ENCODE measurements around the gene RHOV. TPM values are rescaled to one million over a fixed set of nuclear protein-coding genes. Genes with fewer than 3 reads are reported as not detected.

Gene RHOV
- total RNA-seq: 1 to 10 TPM in 4 of 5 donors, not detected in 1; 1.3 to 3.2 (median 1.7) TPM
- polyA plus RNA-seq: 10 to 100 TPM in 1 of 3 donors, 1 to 10 TPM in 2; 1.2 to 87.8 (median 1.4) TPM
- long read RNA-seq, donor 1, partial matches to known transcripts: 0 of 2 reads
- long read RNA-seq, donor 1, other reads (novel, unspliced or antisense): 0 of 2 reads
- long read RNA-seq, donor 2: 0 reads
- long read RNA-seq, donor 3, partial matches to known transcripts: 0 of 1 reads
- long read RNA-seq, donor 3, other reads (novel, unspliced or antisense): 0 of 1 reads
- long read RNA-seq, donor 4: 0 reads
- long read RNA-seq, donor 5: 0 reads
- long read RNA-seq, donor 6, partial matches to known transcripts: 0 of 1 reads
- long read RNA-seq, donor 6, other reads (novel, unspliced or antisense): 0 of 1 reads
- long read RNA-seq, donor 7: 0 reads
- long read RNA-seq, donor 8: 0 reads
- long read RNA-seq, donor 9: 0 reads
- long read RNA-seq, donor 10, partial matches to known transcripts: 0 of 1 reads
- long read RNA-seq, donor 10, other reads (novel, unspliced or antisense): 0 of 1 reads

GRCh38 chr15:40873694-40874561, at the start of gene RHOV:
TSS of gene RHOV (minus strand) at chr15:40874234. CDS start at chr15:40874139, 95 bp downstream.
- Histone ChIP-seq H3K9me3 (no peaks in the 10 kb centered on the region), H3K36me3 (no peaks in the 10 kb centered on the region), H3K4me1 (peaks cover 22 to 38% (median 31%) of the 10 kb centered on the region in 4 donors), H3K4me3 (peak within 1 kb of the TSS; percentile 56 to 76 (median 56)), H3K27me3 (peaks cover 0 to 24% (median 0%) of the 10 kb centered on the region in 3 donors), H3K27ac (peak within 1 kb of the TSS; percentile 16 to 67 (median 64))
- 0 to 2% (median 1%) methylated on average over 15 to 74 of the region's 74 CpGs for WGBS, 5 donors
- no peak for TF ChIP-seq EP300 (IDR thresholded peaks at IDR 0.05)
- peak in 1 of 3 donors; percentile 81 for TF ChIP-seq POLR2AphosphoS5 (IDR thresholded peaks at IDR 0.05)
- peak in 1 of 7 experiments; percentile 26 for TF ChIP-seq CTCF (IDR thresholded peaks at IDR 0.05)
- DNase-seq: peak; percentile 82 to 91
- intact Hi-C loops (cut with DNase I; ENCODE audit: low total_unique reads): no loop called here

- WGBS, 5 donors: 71 to 95% (median 91%) methylated on average over 6 to 9 of the region's 9 CpGs
- Histone ChIP-seq H3K4me3 (no peak overlapping the region), H3K36me3 (no peaks in the 10 kb centered on the region), H3K4me1 (peaks cover 27 to 32% (median 31%) of the 10 kb centered on the region in 4 donors), H3K27me3 (peaks cover 0 to 38% (median 33%) of the 10 kb centered on the region in 3 donors), H3K9me3 (no peaks in the 10 kb centered on the region), H3K27ac (no peak overlapping the region)
- intact Hi-C loops (cut with DNase I; ENCODE audit: low total_unique reads): no loop called here
- no peak for TF ChIP-seq POLR2AphosphoS5 (IDR thresholded peaks at IDR 0.05)
- no peak for TF ChIP-seq CTCF (IDR thresholded peaks at IDR 0.05)
- no peak for TF ChIP-seq POLR2A (IDR thresholded peaks at IDR 0.05)
- no peak for TF ChIP-seq EP300 (IDR thresholded peaks at IDR 0.05)
- DNase-seq: no peak
Measured at GRCh38 chr15:40923551-40923950, 49.5 kb upstream of the RHOV start.

GRCh38 chr15:40922608-40923005, 48.6 kb upstream of the RHOV start:
- H3K9me3 ChIP-seq: no peaks in the 10 kb centered on the region
- 47 to 59% (median 56%) methylated on average over 5 to 10 of the region's 10 CpGs for WGBS, 5 donors
- H3K4me1 ChIP-seq: peaks cover 18 to 23% (median 21%) of the 10 kb centered on the region in 4 donors
- no peak overlapping the region for H3K27ac ChIP-seq
- TF ChIP-seq POLR2A (IDR thresholded peaks at IDR 0.05) (no peak), CTCF (IDR thresholded peaks at IDR 0.05) (no peak), POLR2AphosphoS5 (IDR thresholded peaks at IDR 0.05) (no peak), EP300 (IDR thresholded peaks at IDR 0.05) (no peak)
- H3K27me3 ChIP-seq: peaks cover 0 to 29% (median 24%) of the 10 kb centered on the region in 3 donors
- H3K36me3 ChIP-seq: no peaks in the 10 kb centered on the region
- DNase-seq: no peak
- H3K4me3 ChIP-seq: no peak overlapping the region
- intact Hi-C loops (cut with DNase I; ENCODE audit: low total_unique reads): no loop called here

All from stomach (tissue), 19 donors.